Smooth muscle cell (in vitro differentiated cells): ENCODE results near the gene ITIH1. TPM values are rescaled to one million over a fixed set of nuclear protein-coding genes. Genes with fewer than 3 reads are reported as not detected.
"Not testable (repeated sequence)": the region's sequence is repeated elsewhere in the genome, so short reads cannot be mapped to it uniquely, and the experiment has no call there.

ENCODE experiments used
- DNase-seq: peaks from one replicate; lab custom pipeline; 2025; ENCODE audit not compliant: unreplicated experiment; lab: John Stamatoyannopoulos, UW
- H2AFZ ChIP-seq: fragments of 200-600 bp; sonication (generic); 2 replicates; pipeline ENCODE4 v1.6.0; 2016; ENCODE audit warnings: antibody characterized with exemption, low read depth, mild to moderate bottlenecking
- H3F3A ChIP-seq: fragments of 200-600 bp; sonication (generic); 2 replicates; pipeline ENCODE4 v1.6.0; 2017; ENCODE audit warnings: antibody characterized with exemption, low read depth
- H3K27ac ChIP-seq: fragments of 200-600 bp; sonication (generic); 2 replicates; pipeline ENCODE4 v1.5.1; 2016; ENCODE audit warnings: low read depth, mild to moderate bottlenecking
- H3K27me3 ChIP-seq: fragments of 200-600 bp; sonication (generic); 2 replicates; pipeline ENCODE4 v1.6.1; 2016; ENCODE audit warnings: low read depth, mild to moderate bottlenecking
- H3K36me3 ChIP-seq: fragments of 200-600 bp; sonication (generic); 2 replicates; pipeline ENCODE4 v1.5.1; 2016; ENCODE audit warnings: low read depth
- H3K4me1 ChIP-seq: fragments of 200-600 bp; sonication (generic); 2 replicates; pipeline ENCODE4 v1.5.1; 2016; ENCODE audit warnings: low read depth
- H3K4me2 ChIP-seq: fragments of 200-600 bp; sonication (generic); 2 replicates; pipeline ENCODE4 v1.6.0; 2016; ENCODE audit warnings: mild to moderate bottlenecking
- H3K4me3 ChIP-seq: fragments of 200-600 bp; sonication (generic); 2 replicates; pipeline ENCODE4 v1.5.1; 2016; ENCODE audit warnings: mild to moderate bottlenecking
- H3K79me2 ChIP-seq: fragments of 200-600 bp; sonication (generic); 2 replicates; pipeline ENCODE4 v1.6.0; 2016; ENCODE audit warnings: low read depth, mild to moderate bottlenecking
- H3K9ac ChIP-seq: fragments of 200-600 bp; sonication (generic); 2 replicates; pipeline ENCODE4 v1.6.0; 2016; ENCODE audit warnings: low read depth
- H3K9me3 ChIP-seq: fragments of 200-600 bp; sonication (generic); replicated peaks from 2 replicates; pipeline ENCODE4 v1.5.1; 2016; ENCODE audit warnings: low read depth
- H4K20me1 ChIP-seq: fragments of 200-600 bp; sonication (generic); 2 replicates; pipeline ENCODE4 v1.6.0; 2016; ENCODE audit warnings: low read depth
- WGBS: methylation state at CpG from one replicate; pipeline ENCODE4 v1.1.7; 2016; ENCODE audit warnings: low lambda C conversion rate; 5-methylcytosine and 5-hydroxymethylcytosine counted together
- polyA plus RNA-seq: library from polyadenylated mRNA; unstranded; fragments of >200 nt; fragmentation: Nextera tagmentation; extraction: Ambion mirVana; gene quantifications from 2 replicates; pipeline ENCODE4 v1.2.1, GENCODE V29; 2016
- total RNA-seq: library from RNA; depleted of rRNA; stranded (reverse); fragments of >200 nt; gene quantifications from 2 replicates; pipeline ENCODE4 v1.2.3, GENCODE V29; 2014
- TF ChIP-seq, protein P1 (sequence below): fragments of 200-600 bp; sonication (generic); IDR thresholded peaks from 2 replicates; pipeline ENCODE4 v1.5.1; 2017; ENCODE audit warnings: borderline replicate concordance, mild to moderate bottlenecking, antibody characterized with exemption; ENCODE audit not compliant: insufficient read depth, poor library complexity, severe bottlenecking

ITIH1 gene, protein sequence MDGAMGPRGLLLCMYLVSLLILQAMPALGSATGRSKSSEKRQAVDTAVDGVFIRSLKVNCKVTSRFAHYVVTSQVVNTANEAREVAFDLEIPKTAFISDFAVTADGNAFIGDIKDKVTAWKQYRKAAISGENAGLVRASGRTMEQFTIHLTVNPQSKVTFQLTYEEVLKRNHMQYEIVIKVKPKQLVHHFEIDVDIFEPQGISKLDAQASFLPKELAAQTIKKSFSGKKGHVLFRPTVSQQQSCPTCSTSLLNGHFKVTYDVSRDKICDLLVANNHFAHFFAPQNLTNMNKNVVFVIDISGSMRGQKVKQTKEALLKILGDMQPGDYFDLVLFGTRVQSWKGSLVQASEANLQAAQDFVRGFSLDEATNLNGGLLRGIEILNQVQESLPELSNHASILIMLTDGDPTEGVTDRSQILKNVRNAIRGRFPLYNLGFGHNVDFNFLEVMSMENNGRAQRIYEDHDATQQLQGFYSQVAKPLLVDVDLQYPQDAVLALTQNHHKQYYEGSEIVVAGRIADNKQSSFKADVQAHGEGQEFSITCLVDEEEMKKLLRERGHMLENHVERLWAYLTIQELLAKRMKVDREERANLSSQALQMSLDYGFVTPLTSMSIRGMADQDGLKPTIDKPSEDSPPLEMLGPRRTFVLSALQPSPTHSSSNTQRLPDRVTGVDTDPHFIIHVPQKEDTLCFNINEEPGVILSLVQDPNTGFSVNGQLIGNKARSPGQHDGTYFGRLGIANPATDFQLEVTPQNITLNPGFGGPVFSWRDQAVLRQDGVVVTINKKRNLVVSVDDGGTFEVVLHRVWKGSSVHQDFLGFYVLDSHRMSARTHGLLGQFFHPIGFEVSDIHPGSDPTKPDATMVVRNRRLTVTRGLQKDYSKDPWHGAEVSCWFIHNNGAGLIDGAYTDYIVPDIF
- total RNA-seq, result not detected in 2 replicates
- polyA plus RNA-seq, result 0.33 TPM in 1 of 2 replicates, not detected in the other

DNA sequence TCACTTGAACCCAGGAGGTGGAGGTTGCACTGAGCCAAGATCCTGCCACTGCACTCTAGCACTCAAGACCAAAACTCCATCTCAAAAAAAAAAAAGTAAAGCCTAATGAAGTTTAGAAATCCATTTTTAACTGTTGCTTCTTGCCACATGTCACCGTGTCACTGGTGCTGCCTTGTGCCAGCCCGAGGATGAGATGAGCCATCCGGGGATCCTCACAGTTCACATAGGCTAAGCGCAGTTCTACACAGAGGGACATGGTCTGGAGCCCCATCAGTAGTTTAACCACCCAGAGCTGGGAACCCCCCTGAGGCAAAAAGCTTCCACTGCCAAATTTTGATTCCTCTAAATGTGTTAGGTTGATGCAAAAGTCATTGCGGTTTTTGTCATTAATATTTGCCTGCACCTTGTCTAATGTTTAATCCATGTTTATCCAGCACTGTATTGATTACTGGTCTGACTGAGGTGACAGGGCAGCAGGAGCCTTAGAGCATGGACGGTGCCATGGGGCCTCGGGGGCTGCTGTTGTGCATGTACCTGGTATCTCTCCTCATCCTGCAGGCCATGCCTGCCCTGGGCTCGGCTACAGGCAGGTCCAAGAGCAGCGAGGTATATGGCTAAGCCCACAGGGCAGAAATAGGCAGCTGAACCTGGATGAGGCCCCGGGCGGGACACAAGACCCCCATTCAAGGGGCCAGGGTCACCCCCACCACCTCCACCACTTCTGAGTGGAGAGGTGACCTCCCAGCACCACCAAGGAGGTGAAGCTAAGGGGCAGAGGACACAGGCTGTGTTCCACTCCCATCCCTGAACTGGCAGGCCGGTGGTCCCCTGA lies at the start of gene ITIH1:
ITIH1 (plus strand) TSS at position 473 of the 832 bp plus-strand sequence; CDS start at position 490, 17 bp downstream.
- peaks cover 17% of the 10 kb centered on the region for H3K27me3 ChIP-seq
- no peak within 1 kb of the TSS for H3K9ac ChIP-seq
- no peak within 1 kb of the TSS for H3K4me2 ChIP-seq
- H3K27ac ChIP-seq, result no peak within 1 kb of the TSS
- WGBS, result 88% methylated on average over 12 of the region's 12 CpGs
- no peaks in the 10 kb centered on the region for H3K9me3 ChIP-seq
- H3K79me2 ChIP-seq, result no peaks in the 10 kb centered on the region
- no peaks in the 10 kb centered on the region for H4K20me1 ChIP-seq
- no peak within 1 kb of the TSS for H3K4me3 ChIP-seq
- H3F3A ChIP-seq, result no peaks in the 10 kb centered on the region
- no peaks in the 10 kb centered on the region for H3K36me3 ChIP-seq
- DNase-seq, result no peak
- TF ChIP-seq, protein P1, sequence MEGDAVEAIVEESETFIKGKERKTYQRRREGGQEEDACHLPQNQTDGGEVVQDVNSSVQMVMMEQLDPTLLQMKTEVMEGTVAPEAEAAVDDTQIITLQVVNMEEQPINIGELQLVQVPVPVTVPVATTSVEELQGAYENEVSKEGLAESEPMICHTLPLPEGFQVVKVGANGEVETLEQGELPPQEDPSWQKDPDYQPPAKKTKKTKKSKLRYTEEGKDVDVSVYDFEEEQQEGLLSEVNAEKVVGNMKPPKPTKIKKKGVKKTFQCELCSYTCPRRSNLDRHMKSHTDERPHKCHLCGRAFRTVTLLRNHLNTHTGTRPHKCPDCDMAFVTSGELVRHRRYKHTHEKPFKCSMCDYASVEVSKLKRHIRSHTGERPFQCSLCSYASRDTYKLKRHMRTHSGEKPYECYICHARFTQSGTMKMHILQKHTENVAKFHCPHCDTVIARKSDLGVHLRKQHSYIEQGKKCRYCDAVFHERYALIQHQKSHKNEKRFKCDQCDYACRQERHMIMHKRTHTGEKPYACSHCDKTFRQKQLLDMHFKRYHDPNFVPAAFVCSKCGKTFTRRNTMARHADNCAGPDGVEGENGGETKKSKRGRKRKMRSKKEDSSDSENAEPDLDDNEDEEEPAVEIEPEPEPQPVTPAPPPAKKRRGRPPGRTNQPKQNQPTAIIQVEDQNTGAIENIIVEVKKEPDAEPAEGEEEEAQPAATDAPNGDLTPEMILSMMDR, result no peak
- no peak within 1 kb of the TSS for H2AFZ ChIP-seq
- H3K4me1 ChIP-seq, result no peaks in the 10 kb centered on the region

DNA sequence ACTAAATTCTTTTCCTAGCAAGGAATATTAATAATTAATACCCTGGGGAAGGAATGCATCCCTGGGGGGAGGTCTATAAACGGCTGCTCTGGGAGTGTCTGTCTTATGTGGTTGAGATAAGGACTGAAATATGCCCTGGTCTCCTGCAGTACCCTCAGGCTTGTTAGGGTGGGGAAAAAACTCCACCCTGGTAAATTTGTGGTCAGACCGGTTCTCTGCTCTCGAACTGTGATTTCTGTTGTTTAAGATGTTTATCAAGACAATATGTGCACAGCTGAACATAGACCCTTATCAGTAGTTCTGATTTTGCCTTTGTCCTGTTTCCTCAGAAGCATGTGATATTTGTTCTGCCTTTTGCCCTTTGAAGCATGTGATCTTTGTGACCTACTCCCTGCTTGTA lies 48.6 kb upstream of the ITIH1 start:
- not testable (repeated sequence) for H3K4me1 ChIP-seq, H4K20me1 ChIP-seq, H3K9ac ChIP-seq, H2AFZ ChIP-seq, DNase-seq, H3K27me3 ChIP-seq, H3K4me3 ChIP-seq, H3F3A ChIP-seq, H3K79me2 ChIP-seq, H3K4me2 ChIP-seq, H3K27ac ChIP-seq, H3K9me3 ChIP-seq
- H3K36me3 ChIP-seq, result peaks cover 30% of the 10 kb centered on the region
- 86% methylated on average over 3 of the region's 3 CpGs for WGBS

DNA sequence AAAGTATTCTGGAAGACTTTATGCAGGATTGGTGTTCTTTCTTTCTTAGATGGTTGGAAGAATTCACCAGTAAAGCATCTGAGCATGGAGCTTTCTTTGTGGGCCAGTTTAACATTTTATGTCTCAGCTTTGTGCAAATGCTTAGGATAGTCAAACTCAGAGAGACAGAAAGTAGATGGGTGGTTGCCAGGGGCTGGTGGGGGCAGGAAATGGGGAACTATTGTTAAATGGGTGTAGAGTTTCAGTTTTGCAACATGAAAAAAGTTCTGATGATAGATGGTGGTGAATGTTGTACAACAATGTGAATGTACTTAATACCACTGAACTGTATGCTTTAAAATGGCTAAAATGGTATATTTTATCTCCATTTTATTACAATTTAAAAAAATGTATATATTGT lies 46.7 kb upstream of the ITIH1 start:
- Histone ChIP-seq H3F3A (no peaks in the 10 kb centered on the region), H3K9me3 (peaks cover 5% of the 10 kb centered on the region), H3K4me1 (no peaks in the 10 kb centered on the region), H3K4me3 (no peak overlapping the region), H3K9ac (no peak overlapping the region), H3K79me2 (no peaks in the 10 kb centered on the region), H3K4me2 (no peak overlapping the region), H3K27ac (no peak overlapping the region), H2AFZ (no peak overlapping the region), H3K27me3 (no peaks in the 10 kb centered on the region), H3K36me3 (peaks cover 45% of the 10 kb centered on the region), H4K20me1 (no peaks in the 10 kb centered on the region)
- TF ChIP-seq, protein P1, result no peak
- DNase-seq, result no peak
